K562 (cell line): Measurements from ENCODE around the gene RALB. TPM values are rescaled to one million over a fixed set of nuclear protein-coding genes. Genes with fewer than 3 reads are reported as not detected.

Experiments used
- ARID3B ChIP-seq: fragments of 250-450 bp; sonication (Bioruptor Pico); IDR thresholded peaks from 2 replicates; pipeline ENCODE4 v1.4.0; 2020; ENCODE audit warnings: borderline replicate concordance
- ARID4B ChIP-seq: sonication (generic); formaldehyde crosslinking; IDR thresholded peaks from 2 replicates; pipeline ENCODE4 v1.8.0; 2022; ENCODE audit warnings: mild to moderate bottlenecking, missing genetic modification reagents
- CEBPB ChIP-seq: fragments of 450-650 bp; IDR thresholded peaks from 2 replicates; pipeline ENCODE4 v1.6.1; 2016; ENCODE audit warnings: missing genetic modification characterization, missing compliant biosample characterization
- CSDE1 ChIP-seq, 2 experiments: fragments of 450-650 bp; IDR thresholded peaks; 2 replicates each; pipeline ENCODE4 v1.6.1; 2016; ENCODE audit warnings: mild to moderate bottlenecking in 1 of 2
- DMBX1 ChIP-seq: fragments of 250-450 bp; sonication (Bioruptor Pico); IDR thresholded peaks from 2 replicates; pipeline ENCODE4 v1.8.0; 2022; ENCODE audit warnings: inconsistent platforms, mild to moderate bottlenecking, moderate library complexity, borderline replicate concordance
- EWSR1 ChIP-seq: fragments of 450-650 bp; IDR thresholded peaks from 2 replicates; pipeline ENCODE4 v1.6.1; 2018; ENCODE audit warnings: borderline replicate concordance, mild to moderate bottlenecking, low read depth, moderate library complexity; ENCODE audit not compliant: partially characterized antibody
- FOS ChIP-seq: IDR thresholded peaks from 3 replicates; pipeline ENCODE4 v1.6.1; 2011; ENCODE audit not compliant: insufficient read length; ENCODE audit errors: extremely low read depth
- MTF1 ChIP-seq: fragments of 250-450 bp; sonication (Bioruptor Pico); IDR thresholded peaks from 2 replicates; pipeline ENCODE4 v1.9.0; 2021; ENCODE audit warnings: moderate library complexity, mild to moderate bottlenecking, inconsistent platforms, borderline replicate concordance
- NCOA1 ChIP-seq: fragments of 450-650 bp; IDR thresholded peaks from 2 replicates; pipeline ENCODE4 v1.6.1; 2016; ENCODE audit warnings: low read depth
- PHB ChIP-seq: fragments of 250-450 bp; sonication (Bioruptor Pico); IDR thresholded peaks from 2 replicates; pipeline ENCODE4 v1.5.0; 2021
- PRDM10 ChIP-seq: fragments of 450-650 bp; IDR thresholded peaks from 2 replicates; pipeline ENCODE4 v1.6.1; 2018; ENCODE audit not compliant: partially characterized antibody
- SIRT6 ChIP-seq: IDR thresholded peaks from one replicate; pipeline ENCODE4 v1.6.1; 2012; ENCODE audit warnings: low read depth, mild to moderate bottlenecking, control low read depth, inconsistent platforms, low read length, moderate library complexity
- SMARCC2 ChIP-seq: fragments of 450-650 bp; IDR thresholded peaks from 2 replicates; pipeline ENCODE4 v1.6.1; 2017; ENCODE audit warnings: antibody characterized with exemption, moderate library complexity, mild to moderate bottlenecking, low read depth
- XRCC3 ChIP-seq: fragments of 450-650 bp; IDR thresholded peaks from 2 replicates; pipeline ENCODE4 v1.6.1; 2017; ENCODE audit warnings: mild to moderate bottlenecking, moderate library complexity
- ZNF280A ChIP-seq: fragments of 450-650 bp; IDR thresholded peaks from 2 replicates; pipeline ENCODE4 v1.6.1; 2018; ENCODE audit warnings: mild to moderate bottlenecking, low read depth; ENCODE audit not compliant: partially characterized antibody
- polyA plus RNA-seq, 8 experiments: library from polyadenylated mRNA; depleted of rRNA in 4 of 8; stranded (reverse) in 5 of 8; unstranded in 3 of 8; fragments of >200 nt; fragmentation: Nextera tagmentation in 2 of 8; fragmentation: Illumina TruSeq in 1 of 8; extraction: Ambion mirVana in 2 of 8; extraction: Trizol in 1 of 8; gene quantifications; 2 replicates each; pipeline versions ENCODE4 v1.2.1 to v1.2.3, GENCODE V29; 2011 to 2014; ENCODE audit warnings: inconsistent platforms in 1 of 8, missing spikeins in 1 of 8
- total RNA-seq, 7 experiments: library from RNA; depleted of rRNA in 6 of 7; stranded (reverse); fragments of >200 nt in 6 of 7; fragmentation: Illumina TruSeq in 2 of 7; extraction: Trizol in 2 of 7; gene quantifications; 2 replicates each; pipeline versions ENCODE4 v1.2.1 to v1.2.3, GENCODE V29; 2011 to 2021; ENCODE audit warnings: low replicate concordance in 1 of 7

RALB gene
- total and polyA plus RNA-seq, 9 of the 15 experiments (the other 6 are each of a cell fraction or from before 2014, with no cell fraction given) = 14.8 to 65.6 (median 38.4) TPM

- TF ChIP-seq ZNF280A (no peak), PRDM10 (no peak), FOS (no peak), ARID3B (no peak), MTF1 (CRISPR knock-in tag) (no peak), NCOA1 (no peak), CSDE1 (IDR thresholded peaks at IDR 0.05) (no peak), DMBX1 (CRISPR knock-in tag) (no peak), SIRT6 (no peak), XRCC3 (no peak), EWSR1 (no peak), ARID4B (CRISPR knock-in tag) (no peak), SMARCC2 (no peak), CEBPB (no peak), PHB (CRISPR knock-in tag) (no peak)
Measured at GRCh38 chr2:120315367-120316033, 62.8 kb downstream of the RALB start (continued).
